GM19351 (cell line): Measurements from ENCODE around the gene FBXO27.
"Not testable (repeated sequence)": the region's sequence is repeated elsewhere in the genome, so short reads cannot be mapped to it uniquely, and the experiment has no call there.

Experiments used
- ATAC-seq: cut with Tn5 transposase; IDR thresholded peaks from one replicate; pipeline ENCODE4 v1.9.1; 2021; ENCODE audit warnings: mild to moderate bottlenecking, moderate library complexity; ENCODE audit not compliant: unreplicated experiment

FBXO27 gene

GRCh38 chr19:38989066-38989605 lies 43.2 kb downstream of the FBXO27 start:
- ATAC-seq, result no peak

- ATAC-seq, result not testable (repeated sequence)
Measured at GRCh38 chr19:38988627-38989026, 43.7 kb downstream of the FBXO27 start.

- ATAC-seq, result not testable (repeated sequence)
Measured at GRCh38 chr19:38987745-38988144, 44.6 kb downstream of the FBXO27 start.

GRCh38 chr19:38985262-38985661 lies 47.1 kb downstream of the FBXO27 start:
- ATAC-seq, result no peak

- no peak for ATAC-seq
Measured at GRCh38 chr19:38980583-38981374, 51.6 kb downstream of the FBXO27 start.

GRCh38 chr19:38979812-38980211 lies 52.5 kb downstream of the FBXO27 start:
- no peak for ATAC-seq

- no peak for ATAC-seq
Measured at GRCh38 chr19:38978326-38978689, 54.0 kb downstream of the FBXO27 start.

GRCh38 chr19:38977445-38978325 lies 54.7 kb downstream of the FBXO27 start:
- ATAC-seq, result peak; percentile 71

GRCh38 chr19:38975861-38976271 lies 56.5 kb downstream of the FBXO27 start:
- no peak for ATAC-seq

- no peak for ATAC-seq
Measured at GRCh38 chr19:38975214-38975860, 57.0 kb downstream of the FBXO27 start, which contains the start of gene FBXO17. FBXO17 (minus strand) TSS chr19:38975742; CDS start chr19:38950319, 25,423 bp downstream.

GRCh38 chr19:38974624-38975213 lies 57.6 kb downstream of the FBXO27 start:
- ATAC-seq, result no peak
